IgD-negative memory B cell (primary cell): ENCODE measurements around the gene KIAA0319L. TPM values are rescaled to one million over a fixed set of nuclear protein-coding genes. Genes with fewer than 3 reads are reported as not detected.

ENCODE experiments used
- H3K27ac Mint-ChIP-seq, 3 donors: one replicate each; pipeline ENCODE4 v1.8.0; 2020 to 2022; ENCODE audit warnings: mild to moderate bottlenecking in 3 of 3, mixed read lengths in 3 of 3, moderate library complexity in 1 of 3
- H3K27me3 Mint-ChIP-seq: one replicate; pipeline ENCODE4 v1.8.0; 2021; ENCODE audit warnings: mixed read lengths
- H3K36me3 Mint-ChIP-seq: one replicate; pipeline ENCODE4 v1.8.0; 2020; ENCODE audit warnings: mild to moderate bottlenecking, mixed read lengths
- H3K4me1 Mint-ChIP-seq, 3 donors: one replicate each; pipeline ENCODE4 v1.8.0; 2020 to 2022; ENCODE audit warnings: mixed read lengths in 3 of 3, mild to moderate bottlenecking in 1 of 3
- H3K4me3 Mint-ChIP-seq, 4 donors: one replicate each; pipeline ENCODE4 v1.8.0; 2020 to 2022; ENCODE audit warnings: mild to moderate bottlenecking in 4 of 4, mixed read lengths in 4 of 4, moderate library complexity in 3 of 4
- H3K9me3 Mint-ChIP-seq, 3 donors: one replicate each; pipeline ENCODE4 v1.8.0; 2020 to 2021; ENCODE audit warnings: mixed read lengths in 3 of 3, mild to moderate bottlenecking in 1 of 3
- polyA plus RNA-seq: library from polyadenylated mRNA; unstranded; fragments of 300-500 nt; fragmentation: Illumina TruSeq; gene quantifications from one replicate; pipeline ENCODE4 v1.2.3, GENCODE V29; 2021

Gene KIAA0319L
- polyA plus RNA-seq, 1 donor from 2014 or later = 25.2 TPM

DNA sequence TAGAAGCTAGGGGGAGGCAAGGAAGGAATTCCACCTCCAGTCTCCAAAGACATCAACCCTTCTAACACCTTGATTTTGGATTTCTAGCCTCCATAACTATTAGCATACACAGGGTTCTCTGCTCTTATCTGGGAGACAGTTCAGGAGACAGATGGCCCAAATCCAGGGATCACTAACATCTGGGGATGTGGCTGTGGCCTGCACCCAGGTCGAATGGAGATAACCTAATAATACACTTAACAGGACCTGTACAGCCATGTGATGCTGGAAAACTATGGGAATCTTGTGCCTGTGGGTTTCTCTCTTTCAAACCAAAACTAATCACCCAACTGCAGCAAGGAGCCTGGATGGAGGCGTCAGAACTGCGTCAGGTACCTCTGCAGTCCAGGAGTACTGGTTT is 47.6 kb downstream of the KIAA0319L start:
- peaks cover 11% of the 10 kb centered on the region for H3K36me3 Mint-ChIP-seq
- H3K27ac Mint-ChIP-seq = peak overlapping the region in 1 of 3 donors; percentile 30
- no peak overlapping the region for H3K4me3 Mint-ChIP-seq

DNA sequence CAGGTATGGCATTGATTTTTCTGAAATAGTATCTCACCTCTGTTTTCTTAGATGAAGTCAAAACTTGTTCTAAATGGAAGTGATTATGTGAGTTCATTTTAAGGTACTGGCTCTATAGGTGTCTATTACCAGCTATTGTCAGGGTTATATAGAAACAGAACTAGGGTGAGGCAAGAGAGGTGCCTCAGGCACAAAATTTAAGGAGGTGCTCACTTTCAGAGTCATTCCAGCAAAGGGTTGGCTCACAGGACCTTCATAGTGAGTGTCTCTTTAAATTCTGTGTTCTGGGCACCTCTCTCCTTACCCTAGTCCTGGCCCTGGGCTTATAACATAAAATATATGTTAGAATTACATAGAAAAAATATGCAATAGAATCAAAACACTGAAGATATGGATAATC is 49.3 kb downstream of the KIAA0319L start:
- no peak overlapping the region for H3K4me3 Mint-ChIP-seq
- H3K4me1 Mint-ChIP-seq = peaks cover 23 to 31% (median 25%) of the 10 kb centered on the region in 3 donors
- peaks cover 11% of the 10 kb centered on the region for H3K36me3 Mint-ChIP-seq

More for the DNA sequence above, 47.6 kb downstream of the KIAA0319L start:
- Mint-ChIP-seq H3K27me3 (no peaks in the 10 kb centered on the region), H3K9me3 (no peaks in the 10 kb centered on the region), H3K4me1 (peaks cover 25 to 32% (median 28%) of the 10 kb centered on the region in 3 donors)

DNA sequence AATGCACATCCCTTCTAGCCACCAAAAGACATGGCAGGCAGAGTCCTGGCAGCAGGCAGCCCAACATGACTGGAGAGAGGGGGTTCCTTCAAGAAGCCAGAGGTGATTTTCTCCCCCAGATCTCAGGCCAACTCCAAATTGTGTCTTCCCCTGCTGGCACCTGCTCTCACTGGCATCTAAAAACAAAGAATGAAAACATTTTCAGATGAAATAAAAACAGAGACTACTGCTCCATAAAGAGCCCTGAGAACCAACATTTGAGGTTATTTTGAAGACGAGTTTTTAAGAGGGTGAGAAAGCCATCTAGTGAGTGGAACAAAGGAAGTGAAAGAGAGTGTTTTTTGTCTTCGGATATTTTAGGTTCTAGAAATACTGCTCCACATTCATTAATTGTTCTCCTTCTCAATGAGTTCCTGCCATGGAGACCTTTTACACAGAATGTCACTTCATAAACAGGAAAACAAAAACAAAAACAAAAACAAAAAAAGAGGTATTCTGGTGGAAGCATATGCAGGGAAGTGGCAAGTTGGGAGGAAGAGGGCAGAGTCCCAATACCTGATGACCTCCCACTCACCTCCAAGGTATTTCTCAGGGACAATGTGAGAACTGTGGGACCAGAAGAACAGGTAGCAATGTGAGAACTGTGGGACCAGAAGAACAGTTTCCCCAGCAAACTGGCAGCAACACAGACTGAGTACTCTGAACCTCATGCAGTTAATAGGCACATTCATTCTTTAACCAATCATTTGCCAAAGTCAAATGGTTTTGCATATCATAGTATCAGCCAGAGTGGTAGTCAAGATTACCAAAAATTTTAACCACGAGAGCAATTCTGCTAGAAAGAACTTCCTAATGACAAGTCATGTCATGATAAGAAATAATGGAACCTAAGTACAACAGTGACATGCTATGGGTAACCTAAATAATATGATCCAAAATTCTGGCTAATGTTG is 50.0 kb downstream of the KIAA0319L start:
- Mint-ChIP-seq H3K9me3 (no peaks in the 10 kb centered on the region), H3K4me1 (peaks cover 23 to 31% (median 25%) of the 10 kb centered on the region in 3 donors), H3K4me3 (peak overlapping the region in 1 of 4 donors; percentile 71), H3K27ac (peak overlapping the region in 2 of 3 donors; percentile 36 to 55), H3K27me3 (no peaks in the 10 kb centered on the region), H3K36me3 (peaks cover 10% of the 10 kb centered on the region)

More for the DNA sequence above, 49.3 kb downstream of the KIAA0319L start:
- Mint-ChIP-seq H3K27ac (peak overlapping the region in 1 of 3 donors; percentile 78), H3K27me3 (no peaks in the 10 kb centered on the region), H3K9me3 (no peaks in the 10 kb centered on the region)

DNA sequence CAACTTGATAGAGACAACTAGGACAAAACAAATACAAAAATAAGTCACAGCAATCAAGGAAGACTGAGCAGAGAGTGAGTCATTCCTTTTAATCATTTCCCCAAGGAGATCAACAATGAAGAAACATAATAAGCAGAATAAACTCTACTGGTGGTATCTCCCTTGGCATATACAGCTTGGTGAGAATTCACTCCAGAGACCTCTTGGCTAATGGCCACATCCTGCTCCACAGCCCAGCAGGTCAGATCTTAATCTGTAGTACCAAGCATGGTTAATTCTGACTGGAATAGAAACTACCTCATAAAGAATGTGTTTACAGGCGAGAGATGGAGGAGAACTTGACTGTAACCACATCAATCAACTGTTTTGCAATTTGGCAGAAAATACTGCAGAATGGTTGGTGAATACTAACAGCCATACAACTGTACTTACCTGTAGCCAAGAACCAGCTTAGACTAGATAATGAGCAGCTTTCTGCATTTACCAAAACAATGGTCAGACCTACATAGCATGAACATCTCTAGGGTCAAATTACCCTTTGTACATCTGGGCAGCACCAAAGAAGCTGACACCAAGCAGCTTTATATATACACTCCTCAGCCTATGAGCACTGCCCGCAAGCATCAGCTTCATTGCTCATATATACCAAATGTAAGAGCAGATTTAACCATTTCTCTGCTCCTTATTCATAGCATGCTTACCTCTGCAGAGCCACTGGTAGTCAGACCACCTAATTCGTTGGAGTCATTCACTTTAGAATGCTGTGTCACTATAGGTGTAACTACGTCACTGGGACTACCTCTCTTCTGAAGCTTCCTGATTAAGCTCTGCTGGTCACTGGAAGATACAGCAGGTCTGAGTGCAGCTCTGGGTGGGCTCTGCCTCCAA is 51.0 kb downstream of the KIAA0319L start:
- no peaks in the 10 kb centered on the region for H3K9me3 Mint-ChIP-seq
- H3K4me1 Mint-ChIP-seq = peaks cover 23 to 31% (median 28%) of the 10 kb centered on the region in 3 donors
- no peaks in the 10 kb centered on the region for H3K27me3 Mint-ChIP-seq
- H3K4me3 Mint-ChIP-seq = peak overlapping the region in 1 of 4 donors; percentile 27
- peaks cover 7% of the 10 kb centered on the region for H3K36me3 Mint-ChIP-seq
- peak overlapping the region in 1 of 3 donors; percentile 55 for H3K27ac Mint-ChIP-seq

DNA sequence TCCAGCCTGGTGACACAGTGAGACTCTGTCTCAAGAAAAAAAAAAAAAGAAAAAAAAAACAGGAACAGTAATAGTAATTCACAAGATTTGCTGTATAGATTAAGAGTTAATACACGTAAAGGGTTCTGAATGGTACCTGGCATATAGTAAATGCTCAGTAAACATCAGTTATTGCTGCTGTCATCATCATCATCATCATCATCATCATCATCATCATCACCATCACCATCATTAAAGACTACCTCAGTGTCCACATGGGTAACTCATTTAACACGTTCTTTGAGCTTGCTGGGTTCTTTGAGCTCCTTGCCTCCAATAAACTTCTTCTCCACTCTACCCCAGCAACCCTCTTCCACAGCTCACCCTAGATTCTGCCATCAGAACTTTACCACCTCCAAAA is 55.0 kb downstream of the KIAA0319L start:
- no peak overlapping the region for H3K27ac Mint-ChIP-seq
- H3K36me3 Mint-ChIP-seq = peaks cover 9% of the 10 kb centered on the region
- no peak overlapping the region for H3K4me3 Mint-ChIP-seq
- H3K9me3 Mint-ChIP-seq = no peaks in the 10 kb centered on the region
- peaks cover 16 to 26% (median 16%) of the 10 kb centered on the region in 3 donors for H3K4me1 Mint-ChIP-seq
- no peaks in the 10 kb centered on the region for H3K27me3 Mint-ChIP-seq

DNA sequence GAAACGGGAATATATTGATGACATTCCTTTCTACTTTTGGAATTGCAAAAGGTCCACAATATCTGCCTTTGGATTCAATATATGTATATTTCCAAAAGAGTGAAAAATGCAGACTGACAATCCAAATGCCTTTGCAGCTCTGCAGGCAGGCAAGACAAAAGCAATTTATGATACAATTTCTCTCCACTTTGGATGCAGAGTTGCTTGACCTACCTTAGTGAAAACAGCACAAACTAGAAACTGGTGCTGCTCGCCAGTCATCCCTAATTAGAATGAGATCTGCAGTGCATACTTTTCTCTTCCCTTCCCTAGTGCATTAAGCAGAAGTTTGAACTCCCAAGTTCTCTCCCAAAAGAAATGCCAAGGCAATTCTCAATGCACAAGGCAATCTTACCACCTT is 56.8 kb downstream of the KIAA0319L start:
- Mint-ChIP-seq H3K4me1 (peaks cover 0 to 11% (median 5%) of the 10 kb centered on the region in 3 donors), H3K36me3 (peaks cover 7% of the 10 kb centered on the region), H3K27ac (no peak overlapping the region), H3K4me3 (no peak overlapping the region), H3K9me3 (no peaks in the 10 kb centered on the region), H3K27me3 (no peaks in the 10 kb centered on the region)

DNA sequence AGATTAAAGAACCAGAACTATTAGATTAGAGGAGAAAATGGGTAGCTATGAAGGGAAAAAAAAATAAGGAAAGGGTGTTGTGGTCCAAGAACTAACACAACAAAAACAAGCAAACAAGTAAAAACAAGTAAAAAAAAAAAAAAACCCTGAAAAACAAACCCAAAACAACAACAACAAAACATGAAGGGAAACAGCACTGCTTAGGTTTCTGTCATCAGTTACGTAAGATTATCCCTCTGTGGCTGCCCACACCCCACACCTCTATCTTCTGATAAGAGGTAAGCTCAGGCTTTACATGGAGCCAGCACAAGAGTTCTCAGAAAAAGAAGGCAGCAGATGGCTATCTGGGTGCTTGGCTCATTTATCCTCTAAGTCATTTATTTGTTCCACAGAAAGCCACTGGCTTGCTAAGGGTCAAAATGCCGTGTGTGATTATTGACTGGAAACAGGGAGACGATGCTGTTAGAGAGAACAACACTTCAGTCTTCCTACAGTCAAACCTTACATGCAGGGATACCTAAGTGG is 57.5 kb downstream of the KIAA0319L start:
- Mint-ChIP-seq H3K27ac (peak overlapping the region in 1 of 3 donors; percentile 78), H3K4me1 (peaks cover 0 to 11% (median 3%) of the 10 kb centered on the region in 3 donors), H3K27me3 (no peaks in the 10 kb centered on the region), H3K4me3 (no peak overlapping the region), H3K9me3 (no peaks in the 10 kb centered on the region), H3K36me3 (peaks cover 7% of the 10 kb centered on the region)

DNA sequence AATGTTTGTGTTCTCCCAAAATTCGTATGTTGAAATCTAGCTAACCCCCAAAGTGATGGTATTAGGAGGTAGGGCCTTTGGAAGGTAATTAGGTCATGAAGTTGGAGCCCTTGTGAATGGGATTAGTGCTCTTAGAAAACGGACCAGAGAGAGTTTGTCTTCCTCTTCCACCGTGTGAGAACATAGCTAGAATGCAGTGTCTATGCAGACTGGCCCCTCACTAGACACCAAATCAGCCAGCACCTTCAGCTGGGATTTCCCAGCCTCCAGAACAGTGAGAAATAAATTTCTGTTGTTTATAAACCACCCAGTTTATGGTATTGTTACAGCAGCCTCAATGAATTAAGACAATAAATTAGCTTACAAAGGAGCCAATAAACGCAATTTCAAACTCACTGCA is 58.0 kb downstream of the KIAA0319L start:
- H3K4me3 Mint-ChIP-seq = no peak overlapping the region
- no peaks in the 10 kb centered on the region for H3K27me3 Mint-ChIP-seq
- H3K4me1 Mint-ChIP-seq = peaks cover 0 to 11% (median 3%) of the 10 kb centered on the region in 3 donors
- peaks cover 7% of the 10 kb centered on the region for H3K36me3 Mint-ChIP-seq
- peak overlapping the region in 1 of 3 donors; percentile 78 for H3K27ac Mint-ChIP-seq
- no peaks in the 10 kb centered on the region for H3K9me3 Mint-ChIP-seq

DNA sequence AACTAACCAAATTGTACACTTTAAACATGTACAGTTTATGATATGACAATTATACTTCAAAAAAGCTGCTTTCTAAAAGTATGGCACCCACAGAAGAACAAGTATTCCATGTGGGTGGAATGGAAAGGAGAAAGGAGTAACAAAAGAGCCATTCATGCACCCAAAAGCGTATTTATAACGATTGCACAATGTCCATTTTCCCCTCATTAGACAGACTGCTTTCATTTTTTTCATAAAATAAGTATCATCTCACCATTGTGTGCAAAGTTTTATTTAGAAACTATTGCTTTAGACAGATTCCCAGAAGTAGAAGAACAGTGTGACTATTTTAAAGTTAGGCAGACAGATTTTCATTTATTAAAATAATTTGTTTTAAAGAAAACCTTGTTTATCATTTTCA is 59.6 kb downstream of the KIAA0319L start:
- Mint-ChIP-seq H3K27me3 (no peaks in the 10 kb centered on the region), H3K4me1 (peaks cover 0 to 11% (median 3%) of the 10 kb centered on the region in 3 donors), H3K27ac (no peak overlapping the region), H3K9me3 (no peaks in the 10 kb centered on the region), H3K36me3 (peaks cover 16% of the 10 kb centered on the region), H3K4me3 (no peak overlapping the region)

DNA sequence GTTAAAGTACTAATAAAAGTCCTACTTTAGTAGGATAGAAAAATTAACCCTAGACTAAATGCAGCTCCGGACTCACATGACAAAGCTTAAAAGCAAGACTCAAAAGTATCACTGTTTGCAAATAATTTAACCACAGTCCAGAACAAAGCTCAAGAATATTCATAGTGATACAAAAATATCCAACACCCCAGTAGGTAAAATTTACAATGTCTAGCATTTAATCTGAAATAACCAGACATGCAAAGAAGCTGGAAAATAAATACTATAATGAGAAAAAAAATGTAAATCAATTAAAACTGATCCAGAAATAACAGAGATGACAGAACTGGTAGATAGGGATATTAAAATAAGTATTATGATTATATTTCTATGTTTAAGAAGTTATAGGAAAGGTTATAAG is 67.0 kb downstream of the KIAA0319L start:
- peaks cover 14% of the 10 kb centered on the region for H3K36me3 Mint-ChIP-seq
- peaks cover 0 to 5% (median 3%) of the 10 kb centered on the region in 3 donors for H3K9me3 Mint-ChIP-seq
- H3K4me3 Mint-ChIP-seq = no peak overlapping the region
- no peaks in the 10 kb centered on the region for H3K27me3 Mint-ChIP-seq
- H3K4me1 Mint-ChIP-seq = peaks cover 0 to 15% (median 6%) of the 10 kb centered on the region in 3 donors
- no peak overlapping the region for H3K27ac Mint-ChIP-seq

DNA sequence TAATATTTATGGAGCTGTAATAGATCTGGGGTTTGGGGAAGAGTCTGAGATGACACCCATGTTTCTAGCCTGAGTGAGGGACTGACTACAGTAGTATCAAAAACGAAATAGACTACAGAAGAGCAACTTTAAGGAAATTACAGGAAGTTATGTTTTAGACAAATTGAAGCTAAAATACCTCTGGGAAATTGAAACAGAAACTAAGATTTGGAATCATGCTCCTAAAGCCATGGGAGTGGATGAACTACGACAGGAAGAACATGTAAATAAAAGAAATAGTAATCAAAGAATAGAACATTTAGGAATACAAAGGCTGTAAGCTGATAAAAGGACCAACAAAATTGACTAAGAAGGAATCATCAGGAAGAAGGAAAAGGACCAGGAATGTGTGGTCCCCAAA is 68.9 kb downstream of the KIAA0319L start:
- H3K36me3 Mint-ChIP-seq = peaks cover 12% of the 10 kb centered on the region
- H3K4me3 Mint-ChIP-seq = no peak overlapping the region
- H3K4me1 Mint-ChIP-seq = peaks cover 4 to 19% (median 9%) of the 10 kb centered on the region in 3 donors
- H3K27ac Mint-ChIP-seq = no peak overlapping the region
- no peaks in the 10 kb centered on the region for H3K27me3 Mint-ChIP-seq
- H3K9me3 Mint-ChIP-seq = peaks cover 0 to 5% (median 3%) of the 10 kb centered on the region in 3 donors

DNA sequence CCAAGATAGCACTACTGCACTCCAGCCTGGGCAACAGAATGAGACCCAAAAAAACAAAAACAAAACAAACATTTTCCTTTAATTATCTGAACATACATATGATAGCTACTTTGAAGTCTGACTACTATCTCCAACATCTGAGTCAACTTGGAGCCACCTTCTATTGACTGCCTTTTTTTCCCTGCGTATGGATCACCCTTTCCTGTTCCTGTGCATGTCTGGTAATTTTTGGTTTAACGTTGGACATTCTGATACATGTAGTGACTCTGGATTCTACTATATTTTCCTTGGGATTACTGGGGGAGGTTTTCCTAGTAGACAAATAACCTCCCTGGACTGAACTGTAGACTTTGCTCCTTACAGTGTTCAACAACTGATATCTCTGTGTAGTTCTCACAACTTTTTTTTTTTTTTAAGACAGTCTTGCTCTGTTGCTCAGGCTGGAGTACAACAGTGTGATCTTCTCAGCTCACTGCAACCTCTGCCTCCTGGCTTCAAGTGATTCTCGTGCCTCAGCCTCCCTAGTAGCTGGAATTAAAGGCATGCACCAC is 70.3 kb downstream of the KIAA0319L start:
- Mint-ChIP-seq H3K27ac (no peak overlapping the region), H3K36me3 (peaks cover 8% of the 10 kb centered on the region), H3K4me3 (no peak overlapping the region), H3K9me3 (peaks cover 0 to 5% (median 3%) of the 10 kb centered on the region in 3 donors), H3K27me3 (no peaks in the 10 kb centered on the region), H3K4me1 (peaks cover 4 to 22% (median 9%) of the 10 kb centered on the region in 3 donors)

DNA sequence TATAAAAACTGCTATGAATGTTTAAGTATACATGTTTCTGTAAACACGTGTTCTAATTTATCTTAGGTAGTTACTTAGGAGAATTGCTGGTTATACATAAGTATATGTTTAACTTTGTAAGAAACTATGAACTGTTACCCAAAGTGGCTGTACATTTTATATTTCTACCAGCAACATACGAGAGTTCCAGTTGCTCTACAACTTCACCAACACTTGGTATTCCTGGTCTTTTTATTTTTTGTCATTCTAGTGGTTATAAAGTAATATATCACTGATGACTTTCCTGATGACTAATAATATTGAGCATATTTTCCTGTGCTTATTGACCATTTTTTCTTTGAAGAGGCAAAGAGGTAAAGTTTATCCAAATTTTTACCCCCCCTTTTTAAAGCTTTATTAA is 76.0 kb downstream of the KIAA0319L start:
- peaks cover 0 to 2% (median 0%) of the 10 kb centered on the region in 3 donors for H3K9me3 Mint-ChIP-seq
- H3K36me3 Mint-ChIP-seq = peaks cover 10% of the 10 kb centered on the region
- H3K27me3 Mint-ChIP-seq = no peaks in the 10 kb centered on the region
- no peak overlapping the region for H3K27ac Mint-ChIP-seq
- peaks cover 3 to 10% (median 4%) of the 10 kb centered on the region in 3 donors for H3K4me1 Mint-ChIP-seq
- H3K4me3 Mint-ChIP-seq = no peak overlapping the region

DNA sequence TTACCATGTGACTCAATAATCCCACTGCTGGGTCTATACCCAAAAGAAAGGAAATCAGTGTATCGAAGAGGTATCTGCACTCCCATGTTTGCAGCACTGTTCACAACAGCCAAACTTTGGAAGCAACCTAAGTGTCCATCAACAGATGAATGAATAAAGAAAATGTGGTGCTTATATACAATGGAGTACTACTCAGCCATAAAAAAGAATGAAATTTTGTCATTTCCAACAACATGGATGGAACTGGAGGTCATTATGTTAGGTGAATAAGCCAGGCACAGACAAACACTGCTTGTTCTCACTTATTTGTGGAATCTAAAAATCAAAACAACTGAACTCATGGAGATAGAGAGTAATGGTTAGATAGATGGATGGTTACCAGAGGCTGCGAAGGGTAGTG is 79.3 kb downstream of the KIAA0319L start:
- Mint-ChIP-seq H3K9me3 (peaks cover 0 to 2% (median 0%) of the 10 kb centered on the region in 3 donors), H3K4me3 (no peak overlapping the region), H3K27me3 (no peaks in the 10 kb centered on the region), H3K4me1 (no peaks in the 10 kb centered on the region), H3K36me3 (peaks cover 10% of the 10 kb centered on the region), H3K27ac (no peak overlapping the region)
